Panc1 (cell line): Measurements from ENCODE around the gene KCNIP4. TPM values are rescaled to one million over a fixed set of nuclear protein-coding genes. Genes with fewer than 3 reads are reported as not detected.

Source experiments
- ATAC-seq: fragments of 200-7000 bp; cut with Tn5 transposase; 2 replicates; pipeline ENCODE4 v1.9.1; 2020; ENCODE audit warnings: mild to moderate bottlenecking, moderate library complexity
- BruUV-seq: library from RNA; stranded (reverse); fragments of 400-500 nt; replicated peaks from 2 replicates; lab custom pipeline; 2021; lab: Mats Ljungman, UMichigan
- CTCF ChIA-PET: fragments of 300-600 bp; sonication (Branson Sonifier 250); formaldehyde crosslinking; loops from one replicate; lab custom pipeline; 2022; ENCODE audit warnings: antibody characterized with exemption; lab: Charles Lee
- POLR2A ChIA-PET: fragments of 300-600 bp; sonication (Branson Sonifier 250); formaldehyde crosslinking; loops from one replicate; lab custom pipeline; 2022; ENCODE audit warnings: antibody characterized with exemption; lab: Charles Lee
- DNase-seq: peaks from one replicate; pipeline ENCODE4 v3.0.0-alpha.2; 2010; ENCODE audit warnings: low read depth, low spot score
- H3K27ac ChIP-seq: 2 replicates; pipeline ENCODE4 v1.5.1; 2011; ENCODE audit warnings: mild to moderate bottlenecking, low read length, inconsistent platforms
- H3K27me3 ChIP-seq: fragments of 200-500 bp; sonication (Bioruptor generic); 2 replicates; pipeline ENCODE4 v1.6.0; 2014; ENCODE audit warnings: low read length, inconsistent platforms; ENCODE audit not compliant: control insufficient read depth, insufficient read depth
- H3K36me3 ChIP-seq: fragments of 200-500 bp; sonication (Bioruptor generic); 2 replicates; pipeline ENCODE4 v1.5.1; 2014; ENCODE audit warnings: inconsistent platforms, mild to moderate bottlenecking, low read length, moderate library complexity; ENCODE audit not compliant: control insufficient read depth, insufficient read depth
- H3K4me1 ChIP-seq: 2 replicates; pipeline ENCODE4 v1.5.1; 2011; ENCODE audit warnings: inconsistent platforms, mild to moderate bottlenecking, low read length, moderate library complexity; ENCODE audit not compliant: control insufficient read depth, insufficient read depth
- H3K4me3 ChIP-seq, 2 experiments: 2 replicates each; pipeline ENCODE4 v1.5.1; 2011 to 2012; ENCODE audit warnings: low read depth in 2 of 2, low read length in 2 of 2, mild to moderate bottlenecking in 2 of 2, inconsistent platforms in 1 of 2, moderate library complexity in 1 of 2
- H3K9me3 ChIP-seq: fragments of 200-500 bp; sonication (Bioruptor generic); 2 replicates; pipeline ENCODE4 v1.5.1; 2014; ENCODE audit warnings: low read depth, mild to moderate bottlenecking, inconsistent platforms, low read length, moderate library complexity; ENCODE audit not compliant: control insufficient read depth, insufficient read depth
- CTCF ChIP-seq: fragments of 450-650 bp; IDR thresholded peaks from 2 replicates; pipeline ENCODE4 v1.5.1; 2017; ENCODE audit warnings: mild to moderate bottlenecking
- POLR2AphosphoS5 ChIP-seq: IDR thresholded peaks from 2 replicates; pipeline ENCODE4 v1.6.1; 2012; ENCODE audit warnings: mild to moderate bottlenecking, low read depth, low read length, moderate library complexity
- REST ChIP-seq, 2 experiments: IDR thresholded peaks; 2 replicates each; pipeline ENCODE4 v1.6.1; 2011 to 2012; ENCODE audit warnings: low read depth in 2 of 2, control low read depth in 1 of 2, low read length in 1 of 2, mild to moderate bottlenecking in 1 of 2, moderate library complexity in 1 of 2; ENCODE audit not compliant: insufficient read depth in 1 of 2
- SIN3A ChIP-seq: IDR thresholded peaks from 2 replicates; pipeline ENCODE4 v1.6.1; 2012; ENCODE audit warnings: low read depth, mild to moderate bottlenecking, low read length, moderate library complexity, borderline replicate concordance; ENCODE audit not compliant: insufficient read depth
- TCF7L2 ChIP-seq: IDR thresholded peaks from 2 replicates; pipeline ENCODE4 v1.6.1; 2011; ENCODE audit warnings: mild to moderate bottlenecking, low read depth, low read length, inconsistent platforms
- in situ Hi-C: cut with HindIII; loops from 2 replicates; pipeline ENCODE4 v1.10.0; 2016; ENCODE audit warnings: low sequenced_read_pairs, low pct_unique_long_range_greater_than_20kb
- intact Hi-C: fragments of 100-400 bp; cut with micrococcal nuclease; formaldehyde crosslinking; loops from one replicate; pipeline ENCODE4 v1.10.0; 2022; ENCODE audit not compliant: unreplicated experiment
- total RNA-seq: library from RNA; stranded (reverse); gene quantifications from one replicate; pipeline ENCODE4 v1.2.1, GENCODE V29; 2021; ENCODE audit not compliant: unreplicated experiment

Gene KCNIP4
- total RNA-seq, 1 experiment from 2014 or later: not detected

GRCh38 chr4:21692241-21692640 is 256.3 kb downstream of the KCNIP4 start:
- ChIA-PET POLR2A (no interaction called here), CTCF (no interaction called here)
- BruUV-seq: no TSS peak
- H3K36me3 ChIP-seq: no peaks in the 10 kb centered on the region
- TF ChIP-seq SIN3A: no peak
- TF ChIP-seq REST (IDR thresholded peaks at IDR 0.05; ENCODE audit: insufficient read depth in 1 of 2, low read depth in 2 of 2, low read length in 1 of 2): no peak
- TF ChIP-seq TCF7L2: no peak
- no peak for TF ChIP-seq CTCF
- no peak for TF ChIP-seq POLR2AphosphoS5
- no peak overlapping the region for H3K4me3 ChIP-seq
- no peaks in the 10 kb centered on the region for H3K4me1 ChIP-seq
- DNase-seq (no peak), ATAC-seq (no peak)
- no peaks in the 10 kb centered on the region for H3K9me3 ChIP-seq
- in situ Hi-C loops: no loop called here
- intact Hi-C loops: no loop called here
- no peak overlapping the region for H3K27ac ChIP-seq
- no peaks in the 10 kb centered on the region for H3K27me3 ChIP-seq

- TF ChIP-seq TCF7L2 (no peak), CTCF (no peak), REST (IDR thresholded peaks at IDR 0.05; ENCODE audit: insufficient read depth in 1 of 2, low read depth in 2 of 2, low read length in 1 of 2) (no peak), POLR2AphosphoS5 (no peak), SIN3A (no peak)
- ChIA-PET POLR2A (no interaction called here), CTCF (no interaction called here)
- intact Hi-C loops (no loop called here), in situ Hi-C loops (no loop called here)
- H3K27ac ChIP-seq: no peak overlapping the region
- H3K27me3 ChIP-seq: no peaks in the 10 kb centered on the region
- no peak overlapping the region for H3K4me3 ChIP-seq
- H3K9me3 ChIP-seq: no peaks in the 10 kb centered on the region
- no peaks in the 10 kb centered on the region for H3K4me1 ChIP-seq
- BruUV-seq: no TSS peak
- H3K36me3 ChIP-seq: no peaks in the 10 kb centered on the region
- ATAC-seq (no peak), DNase-seq (no peak)
Measured at GRCh38 chr4:21688596-21689265, 259.8 kb downstream of the KCNIP4 start.
